22Rv1 (cell line): ENCODE data around the gene NUDT5.

ENCODE experiments used
- CTCF ChIP-seq: fragments of 450-650 bp; IDR thresholded peaks from 2 replicates; pipeline ENCODE4 v1.5.1; 2017; ENCODE audit warnings: mild to moderate bottlenecking
- ZFX ChIP-seq: fragments of 450-650 bp; IDR thresholded peaks from 2 replicates; pipeline ENCODE4 v1.6.1; 2017; ENCODE audit warnings: antibody characterized with exemption, borderline replicate concordance

GRCh38 chr10:12238821-12239220 is 43.1 kb upstream of the NUDT5 start:
- TF ChIP-seq CTCF (no peak), ZFX (no peak)
